Tibial nerve (tissue), 3 donors: ENCODE results near the gene RENBP.

Source experiments
- CTCF ChIP-seq, 5 experiments: fragments of 200-600 bp in 3 of 5; fragments of 450-650 bp in 2 of 5; sonication (generic) in 3 of 5; IDR thresholded peaks; one replicate each; pipeline ENCODE4 v1.5.1; 2016 to 2019; ENCODE audit warnings: antibody characterized with exemption in 5 of 5, mild to moderate bottlenecking in 3 of 5, moderate library complexity in 2 of 5
- POLR2A ChIP-seq, 2 donors: fragments of 450-650 bp; IDR thresholded peaks; one replicate each; pipeline ENCODE4 v1.6.1; 2017; ENCODE audit warnings: antibody characterized with exemption in 2 of 2, mild to moderate bottlenecking in 2 of 2, moderate library complexity in 2 of 2

- TF ChIP-seq CTCF (IDR thresholded peaks at IDR 0.05) (no peak), POLR2A (IDR thresholded peaks at IDR 0.05) (no peak)
These were observed 57.5 kb downstream of the RENBP start for GRCh38 chrX:153886915-153887314.
